ENCODE measurements around the gene SDK2.

DNA sequence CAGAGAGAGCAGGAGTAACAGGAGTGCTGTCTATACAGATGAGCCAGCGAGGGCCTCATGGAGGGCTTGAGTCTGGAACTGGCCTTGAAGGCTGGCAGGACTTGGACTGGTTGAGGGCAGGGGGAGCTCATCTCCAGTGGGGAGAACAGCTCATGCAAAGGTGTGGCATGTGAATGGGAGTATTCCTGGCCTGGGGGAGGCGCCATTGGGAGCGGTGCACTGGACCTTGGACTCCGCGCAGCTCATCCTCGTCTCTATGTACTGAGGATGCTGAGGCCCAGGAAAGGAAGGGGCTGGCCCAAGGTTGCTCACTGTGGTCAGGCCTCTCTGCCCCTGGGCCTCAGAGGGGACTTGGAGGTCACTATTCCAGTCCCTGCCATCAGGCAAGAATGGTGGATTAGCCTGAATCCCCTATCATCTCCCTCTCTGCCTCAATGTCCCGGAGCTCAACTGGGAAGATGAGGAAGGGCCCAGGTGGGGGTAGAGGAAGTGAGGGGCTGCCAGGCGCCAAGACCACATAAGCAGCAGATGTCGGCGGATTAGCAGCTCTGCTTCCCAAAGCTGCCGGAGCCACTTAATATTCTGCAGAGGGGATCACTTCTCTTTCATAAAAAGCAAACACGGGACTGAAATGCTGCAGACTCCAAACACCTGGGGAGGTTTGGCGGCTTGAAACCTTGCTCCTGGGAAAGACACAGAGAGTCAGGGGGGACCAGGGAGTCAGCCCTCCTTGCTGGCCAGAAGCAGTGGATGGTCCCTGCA lies 88.9 kb downstream of the SDK2 start:
- TF ChIP-seq, protein P1, sequence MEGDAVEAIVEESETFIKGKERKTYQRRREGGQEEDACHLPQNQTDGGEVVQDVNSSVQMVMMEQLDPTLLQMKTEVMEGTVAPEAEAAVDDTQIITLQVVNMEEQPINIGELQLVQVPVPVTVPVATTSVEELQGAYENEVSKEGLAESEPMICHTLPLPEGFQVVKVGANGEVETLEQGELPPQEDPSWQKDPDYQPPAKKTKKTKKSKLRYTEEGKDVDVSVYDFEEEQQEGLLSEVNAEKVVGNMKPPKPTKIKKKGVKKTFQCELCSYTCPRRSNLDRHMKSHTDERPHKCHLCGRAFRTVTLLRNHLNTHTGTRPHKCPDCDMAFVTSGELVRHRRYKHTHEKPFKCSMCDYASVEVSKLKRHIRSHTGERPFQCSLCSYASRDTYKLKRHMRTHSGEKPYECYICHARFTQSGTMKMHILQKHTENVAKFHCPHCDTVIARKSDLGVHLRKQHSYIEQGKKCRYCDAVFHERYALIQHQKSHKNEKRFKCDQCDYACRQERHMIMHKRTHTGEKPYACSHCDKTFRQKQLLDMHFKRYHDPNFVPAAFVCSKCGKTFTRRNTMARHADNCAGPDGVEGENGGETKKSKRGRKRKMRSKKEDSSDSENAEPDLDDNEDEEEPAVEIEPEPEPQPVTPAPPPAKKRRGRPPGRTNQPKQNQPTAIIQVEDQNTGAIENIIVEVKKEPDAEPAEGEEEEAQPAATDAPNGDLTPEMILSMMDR (IDR thresholded peaks at IDR 0.05; ENCODE audit: poor library complexity): no peak
- no peak for TF ChIP-seq EZH2phosphoT487 (IDR thresholded peaks at IDR 0.05; ENCODE audit: low read depth, severe bottlenecking, unreplicated experiment)

Measured in hepatocyte (in vitro differentiated cells).